HEK293T (cell line): ENCODE results near the gene ASTN2.

Experiments
- FOXM1 ChIP-seq: fragments of 450-650 bp; IDR thresholded peaks from 2 replicates; pipeline ENCODE4 v1.6.1; 2017; ENCODE audit warnings: mild to moderate bottlenecking, borderline replicate concordance
- LEF1 ChIP-seq: fragments of 450-650 bp; IDR thresholded peaks from 2 replicates; pipeline ENCODE4 v1.6.1; 2017; ENCODE audit warnings: mild to moderate bottlenecking, borderline replicate concordance
- SP1 ChIP-seq: fragments of 450-650 bp; IDR thresholded peaks from 2 replicates; pipeline ENCODE4 v1.6.1; 2017

- TF ChIP-seq SP1 = no peak
- no peak for TF ChIP-seq LEF1
- TF ChIP-seq FOXM1 = no peak
These were observed 276.6 kb downstream of the ASTN2 start for GRCh38 chr9:117138231-117138630.
